NB4 (cell line): ENCODE measurements around the gene OSR1.
"Not testable (repeated sequence)": the region's sequence is repeated elsewhere in the genome, so short reads cannot be mapped to it uniquely, and the experiment has no call there.

Experiments
- MYC ChIP-seq: IDR thresholded peaks from 2 replicates; pipeline ENCODE4 v1.6.1; 2011; ENCODE audit warnings: low read depth, low read length
- TF ChIP-seq, protein P1 (sequence below): IDR thresholded peaks from one replicate; pipeline ENCODE4 v1.5.1; 2012; ENCODE audit warnings: low read depth, low read length

GRCh38 chr2:19305400-19306055 is 52.9 kb downstream of the OSR1 start:
- TF ChIP-seq, protein P1, sequence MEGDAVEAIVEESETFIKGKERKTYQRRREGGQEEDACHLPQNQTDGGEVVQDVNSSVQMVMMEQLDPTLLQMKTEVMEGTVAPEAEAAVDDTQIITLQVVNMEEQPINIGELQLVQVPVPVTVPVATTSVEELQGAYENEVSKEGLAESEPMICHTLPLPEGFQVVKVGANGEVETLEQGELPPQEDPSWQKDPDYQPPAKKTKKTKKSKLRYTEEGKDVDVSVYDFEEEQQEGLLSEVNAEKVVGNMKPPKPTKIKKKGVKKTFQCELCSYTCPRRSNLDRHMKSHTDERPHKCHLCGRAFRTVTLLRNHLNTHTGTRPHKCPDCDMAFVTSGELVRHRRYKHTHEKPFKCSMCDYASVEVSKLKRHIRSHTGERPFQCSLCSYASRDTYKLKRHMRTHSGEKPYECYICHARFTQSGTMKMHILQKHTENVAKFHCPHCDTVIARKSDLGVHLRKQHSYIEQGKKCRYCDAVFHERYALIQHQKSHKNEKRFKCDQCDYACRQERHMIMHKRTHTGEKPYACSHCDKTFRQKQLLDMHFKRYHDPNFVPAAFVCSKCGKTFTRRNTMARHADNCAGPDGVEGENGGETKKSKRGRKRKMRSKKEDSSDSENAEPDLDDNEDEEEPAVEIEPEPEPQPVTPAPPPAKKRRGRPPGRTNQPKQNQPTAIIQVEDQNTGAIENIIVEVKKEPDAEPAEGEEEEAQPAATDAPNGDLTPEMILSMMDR = not testable (repeated sequence)
- TF ChIP-seq MYC = not testable (repeated sequence)
